WERI-Rb-1 (cell line): ENCODE results near the gene PRODH.
"Not testable (repeated sequence)": the region's sequence is repeated elsewhere in the genome, so short reads cannot be mapped to it uniquely, and the experiment has no call there.

Experiments
- DNase-seq: peaks from one replicate; pipeline ENCODE4 v3.0.0-alpha.2; 2020
- H3K27ac ChIP-seq: fragments of 250-450 bp; sonication (Bioruptor Pico); 2 replicates; pipeline ENCODE4 v1.5.1; 2020; ENCODE audit warnings: mild to moderate bottlenecking, moderate library complexity
- H3K27me3 ChIP-seq: fragments of 250-450 bp; sonication (Bioruptor Pico); 2 replicates; pipeline ENCODE4 v1.5.1; 2021; ENCODE audit warnings: mild to moderate bottlenecking, low read depth, moderate library complexity; ENCODE audit not compliant: insufficient read depth, severe bottlenecking
- H3K36me3 ChIP-seq: fragments of 250-450 bp; sonication (Bioruptor Pico); 2 replicates; pipeline ENCODE4 v1.5.1; 2020; ENCODE audit warnings: mild to moderate bottlenecking, moderate library complexity
- H3K4me3 ChIP-seq: 2 replicates; pipeline ENCODE4 v1.5.1; 2011; ENCODE audit warnings: low read depth, mild to moderate bottlenecking, control low read depth, low read length
- H3K9me3 ChIP-seq: fragments of 250-450 bp; sonication (Bioruptor Pico); 2 replicates; pipeline ENCODE4 v1.5.1; 2021; ENCODE audit warnings: mild to moderate bottlenecking, moderate library complexity; ENCODE audit not compliant: severe bottlenecking
- CTCF ChIP-seq: IDR thresholded peaks from 2 replicates; pipeline ENCODE4 v1.5.1; 2011; ENCODE audit warnings: low read depth, mild to moderate bottlenecking, control low read depth, inconsistent platforms, low read length

The PRODH gene

GRCh38 chr22:18968011-18968749 is 32.1 kb upstream of the PRODH start:
- H3K4me3 ChIP-seq, result no peak overlapping the region
- no peaks in the 10 kb centered on the region for H3K9me3 ChIP-seq
- no peaks in the 10 kb centered on the region for H3K36me3 ChIP-seq
- H3K27ac ChIP-seq, result peak overlapping the region; percentile 74
- no peak for TF ChIP-seq CTCF
- no peaks in the 10 kb centered on the region for H3K27me3 ChIP-seq
- DNase-seq, result no peak

GRCh38 chr22:18967391-18968010 is 31.4 kb upstream of the PRODH start:
- not testable (repeated sequence) for H3K9me3 ChIP-seq, H3K36me3 ChIP-seq, H3K4me3 ChIP-seq, H3K27me3 ChIP-seq
- H3K27ac ChIP-seq, result peak overlapping the region; percentile 76
- peak; percentile 44 for TF ChIP-seq CTCF
- peak; percentile 99 for DNase-seq

GRCh38 chr22:18966748-18967147 is 30.7 kb upstream of the PRODH start:
- Histone ChIP-seq H3K27me3 (no peaks in the 10 kb centered on the region), H3K9me3 (no peaks in the 10 kb centered on the region), H3K4me3 (no peak overlapping the region), H3K36me3 (no peaks in the 10 kb centered on the region), H3K27ac (no peak overlapping the region)
- TF ChIP-seq CTCF, result no peak
- no peak for DNase-seq

GRCh38 chr22:18965526-18966421 is 29.7 kb upstream of the PRODH start:
- no peak for DNase-seq
- Histone ChIP-seq H3K36me3 (no peaks in the 10 kb centered on the region), H3K9me3 (no peaks in the 10 kb centered on the region), H3K4me3 (no peak overlapping the region), H3K27me3 (no peaks in the 10 kb centered on the region), H3K27ac (no peak overlapping the region)
- no peak for TF ChIP-seq CTCF

GRCh38 chr22:18964501-18965265 is 28.6 kb upstream of the PRODH start:
- H3K36me3 ChIP-seq, H3K9me3 ChIP-seq, H3K27ac ChIP-seq, DNase-seq, H3K27me3 ChIP-seq, H3K4me3 ChIP-seq: not testable (repeated sequence)

- not testable (repeated sequence) for H3K27ac ChIP-seq, H3K27me3 ChIP-seq, H3K4me3 ChIP-seq, DNase-seq, H3K36me3 ChIP-seq, H3K9me3 ChIP-seq
Observed at GRCh38 chr22:18964051-18964450, 28.0 kb upstream of the PRODH start.
